ENCODE data around the gene NAV2.

- TF ChIP-seq POLR2A (IDR thresholded peaks at IDR 0.05; ENCODE audit: low read length), result no peak
- no peak for TF ChIP-seq GATA1 (IDR thresholded peaks at IDR 0.05; ENCODE audit: low read depth, low read length)
Observed at GRCh38 chr11:19929147-19929546, 216.5 kb downstream of the NAV2 start.

Measured in erythroblast (primary cell).